ENCODE results near the gene IFITM5.
"Not testable (repeated sequence)": the region's sequence is repeated elsewhere in the genome, so short reads cannot be mapped to it uniquely, and the experiment has no call there.

IFITM5 gene

DNA sequence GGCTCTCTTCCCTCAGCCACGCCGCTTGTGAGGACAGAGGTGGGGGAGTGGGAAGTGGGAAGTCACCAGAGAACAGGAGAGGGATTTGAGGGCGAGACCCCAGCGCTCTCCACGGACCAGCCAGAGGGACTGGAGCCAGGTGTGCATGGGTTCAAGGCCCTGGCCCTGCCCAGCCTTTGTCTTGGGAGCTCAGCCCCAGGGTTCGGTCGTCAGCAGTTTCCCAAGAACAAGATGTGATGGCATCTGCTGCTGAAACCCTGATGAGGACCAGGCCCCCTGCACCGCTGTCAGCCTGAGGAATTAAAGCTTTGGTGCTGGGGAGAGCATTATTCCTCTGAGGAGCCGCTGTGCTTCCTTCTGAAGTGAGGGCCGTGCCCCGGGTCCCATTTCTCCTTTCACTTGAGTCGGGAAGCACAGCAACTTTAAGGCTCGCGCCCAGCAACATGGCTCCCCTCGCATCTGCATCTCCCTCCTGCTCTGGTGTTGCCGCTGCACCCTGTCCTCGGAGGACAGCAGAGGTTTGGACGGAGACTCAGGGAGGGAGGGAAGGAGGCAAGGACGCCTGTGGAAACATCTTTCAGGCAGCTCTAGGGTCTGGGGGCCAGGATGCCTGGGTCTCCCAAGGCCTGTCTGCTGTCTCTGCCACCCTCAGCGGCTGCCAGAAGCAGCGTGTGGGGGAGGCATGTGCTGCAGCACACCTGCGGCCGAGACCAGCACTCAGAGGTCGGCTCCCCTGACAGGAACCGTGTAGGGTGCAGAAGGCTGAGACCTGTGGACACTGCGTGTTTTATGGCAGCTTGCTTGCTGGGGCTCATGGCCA is 3.8 kb downstream of the IFITM5 start:
- no peak for DNase-seq (ENCODE audit: low spot score)

DNA sequence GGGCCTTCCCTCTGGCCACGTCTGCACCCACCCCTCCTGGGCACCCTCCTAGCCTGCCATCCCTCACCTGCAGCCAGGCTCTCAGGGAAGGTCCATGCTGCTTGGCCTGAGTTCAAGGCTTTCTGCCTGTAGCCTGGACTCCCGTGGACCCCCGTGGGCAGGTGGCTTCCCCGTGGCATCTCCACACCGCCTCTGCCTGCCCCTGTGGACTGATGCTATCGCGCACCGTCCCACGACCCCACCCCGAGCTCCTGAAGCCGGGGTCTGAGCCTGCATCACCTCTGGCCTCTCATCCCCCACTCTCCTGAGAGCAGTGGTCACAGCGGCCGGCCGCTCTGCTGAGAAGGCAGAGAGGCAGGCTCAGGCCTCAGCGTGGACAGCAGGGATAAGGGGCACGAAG is 4.5 kb downstream of the IFITM5 start:
- no peak for DNase-seq (ENCODE audit: low spot score)

DNA sequence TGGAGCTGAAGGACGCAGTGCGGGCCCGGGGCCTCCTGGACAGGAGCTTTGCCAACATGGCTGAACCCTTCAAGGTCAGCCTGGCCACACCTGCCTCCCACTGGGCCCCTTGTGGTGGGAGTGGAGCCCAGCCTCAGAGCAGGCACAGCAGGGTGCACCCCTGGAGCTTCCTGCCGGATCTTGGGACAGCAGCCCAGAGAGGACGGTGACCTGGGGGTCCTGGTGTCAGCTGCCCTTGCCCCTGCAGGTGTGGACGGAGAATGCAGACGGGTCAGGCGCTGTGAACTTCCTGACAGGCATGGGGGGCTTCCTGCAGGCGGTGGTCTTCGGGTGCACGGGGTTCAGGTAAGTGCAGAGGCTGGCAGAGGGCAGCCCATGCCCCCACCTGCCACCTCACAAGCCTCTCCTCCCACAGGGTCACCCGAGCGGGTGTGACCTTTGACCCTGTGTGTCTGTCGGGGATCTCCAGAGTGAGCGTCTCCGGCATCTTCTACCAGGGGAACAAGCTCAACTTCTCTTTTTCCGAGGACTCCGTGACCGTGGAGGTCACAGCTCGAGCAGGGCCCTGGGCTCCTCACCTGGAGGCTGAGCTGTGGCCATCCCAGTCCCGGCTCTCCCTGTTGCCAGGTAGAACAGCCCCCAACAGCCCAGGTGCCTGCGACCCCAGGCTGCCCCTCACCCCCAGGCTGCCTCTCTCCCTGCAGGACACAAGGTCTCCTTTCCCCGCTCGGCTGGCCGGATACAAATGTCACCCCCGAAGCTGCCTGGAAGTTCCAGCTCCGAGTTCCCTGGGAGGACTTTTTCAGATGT is 5.3 kb downstream of the IFITM5 start:
- DNase-seq (ENCODE audit: low spot score), result no peak

DNA sequence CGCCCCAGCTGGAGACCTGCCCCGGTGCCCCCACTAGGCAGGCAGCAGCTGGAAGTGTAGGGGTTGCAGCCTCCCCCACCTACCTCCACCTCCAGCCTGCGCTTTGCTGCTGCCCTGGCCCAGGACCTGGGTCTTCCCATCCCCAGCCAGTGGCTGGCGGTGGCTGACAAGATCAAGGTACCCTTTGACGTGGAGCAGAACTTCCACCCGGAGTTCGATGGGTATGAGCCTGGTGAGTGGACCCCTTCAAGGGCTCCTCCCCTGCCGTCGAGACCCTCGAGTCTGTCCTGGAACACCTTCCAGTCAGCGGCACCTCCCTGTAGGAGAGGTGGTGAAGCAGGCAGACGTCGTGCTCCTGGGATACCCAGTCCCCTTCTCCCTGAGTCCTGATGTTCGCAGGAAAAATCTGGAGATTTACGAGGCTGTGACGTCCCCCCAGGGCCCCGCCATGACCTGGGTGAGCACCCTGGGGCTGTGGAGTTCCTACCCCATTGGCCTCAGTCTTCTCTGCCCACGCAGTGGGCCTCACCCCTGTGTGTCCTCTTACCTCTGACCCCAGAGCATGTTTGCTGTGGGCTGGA is 6.0 kb downstream of the IFITM5 start:
- DNase-seq (ENCODE audit: low spot score), result no peak

DNA sequence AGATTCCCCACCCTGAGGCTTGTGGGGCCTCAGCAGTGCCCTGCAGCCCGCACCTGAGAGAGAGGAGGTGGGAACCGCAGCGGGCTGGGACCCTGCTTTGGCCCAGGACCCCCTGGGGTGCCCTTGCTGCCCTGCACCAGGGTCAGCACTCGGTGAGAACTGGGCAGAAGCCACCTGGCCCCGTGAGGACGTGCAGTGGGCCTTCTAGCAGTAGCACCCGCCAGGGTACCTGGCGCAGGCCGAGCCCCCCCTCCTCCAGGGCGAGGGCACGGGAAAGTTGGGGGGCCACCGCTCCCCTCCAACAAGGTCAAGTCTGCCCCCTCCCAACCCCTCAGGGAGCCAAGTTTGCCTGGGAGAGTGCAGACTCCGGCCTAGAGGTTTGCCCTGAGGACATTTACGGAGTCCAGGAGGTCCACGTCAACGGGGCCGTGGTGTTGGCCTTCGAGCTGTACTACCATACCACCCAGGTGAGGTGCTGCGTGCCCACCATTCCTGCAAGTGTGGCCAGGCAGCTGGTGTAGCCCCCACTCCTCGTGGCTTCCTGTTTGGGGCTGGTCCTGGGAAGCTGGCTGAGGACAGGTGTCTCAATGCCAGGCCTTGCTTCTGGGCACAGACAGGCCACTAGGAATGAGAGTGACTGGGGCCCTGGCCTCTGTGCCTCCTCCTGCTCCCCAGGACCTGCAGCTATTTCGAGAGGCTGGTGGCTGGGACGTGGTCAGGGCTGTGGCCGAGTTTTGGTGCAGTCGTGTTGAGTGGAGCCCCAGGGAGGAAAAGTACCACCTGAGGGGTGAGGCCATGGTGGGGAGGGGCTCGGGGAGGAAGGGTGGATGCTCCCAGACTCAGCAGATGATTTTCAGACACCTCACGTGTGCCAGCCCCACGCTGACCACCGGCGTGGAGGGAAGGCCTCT is 6.9 kb downstream of the IFITM5 start:
- DNase-seq (ENCODE audit: low spot score), result no peak

DNA sequence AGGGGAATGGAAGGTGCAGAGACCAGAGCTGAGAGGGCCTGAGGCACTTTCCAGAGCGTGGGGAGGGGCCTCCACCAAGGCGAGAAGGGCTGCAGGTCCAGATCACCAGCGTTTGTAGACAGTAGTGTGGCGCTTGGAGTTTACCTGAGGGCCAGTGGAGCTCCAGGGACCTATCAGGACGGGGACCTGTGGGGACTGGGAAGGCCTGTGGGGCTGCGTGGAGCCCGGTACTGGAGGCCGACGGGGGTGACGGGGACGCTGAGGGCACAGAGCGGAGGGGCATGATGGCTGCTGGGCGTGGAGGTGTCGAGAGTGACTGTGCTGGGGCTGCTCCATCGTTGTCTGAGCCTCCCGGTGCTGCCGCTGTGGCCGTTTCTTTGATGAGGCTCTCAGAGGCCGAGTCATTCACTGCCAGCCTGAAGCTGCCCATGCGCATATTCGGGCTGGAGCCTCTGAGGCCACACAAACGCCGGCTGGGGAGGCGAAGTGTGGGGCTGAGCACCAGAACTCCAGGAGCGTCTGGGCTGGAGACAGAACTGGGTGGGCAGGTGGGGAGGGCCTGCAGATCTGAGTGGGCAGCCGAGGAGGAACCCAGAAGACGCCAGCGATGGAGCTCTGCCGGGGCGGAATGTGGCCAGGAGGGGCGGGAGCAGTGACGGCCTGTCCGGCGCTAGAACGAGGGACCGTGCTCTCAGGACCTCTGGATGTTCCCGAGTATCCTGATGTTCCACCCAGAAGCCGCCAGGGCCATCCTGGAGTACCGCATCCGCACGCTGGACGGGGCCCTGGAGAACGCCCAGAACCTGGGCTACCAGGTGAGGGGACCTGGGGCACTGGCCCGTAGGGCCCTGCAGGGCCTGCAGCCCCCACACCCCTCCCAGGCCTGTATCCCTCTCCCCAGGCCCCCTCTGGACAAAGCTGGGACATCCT is 7.8 kb downstream of the IFITM5 start:
- no peak for DNase-seq (ENCODE audit: low spot score)

DNA sequence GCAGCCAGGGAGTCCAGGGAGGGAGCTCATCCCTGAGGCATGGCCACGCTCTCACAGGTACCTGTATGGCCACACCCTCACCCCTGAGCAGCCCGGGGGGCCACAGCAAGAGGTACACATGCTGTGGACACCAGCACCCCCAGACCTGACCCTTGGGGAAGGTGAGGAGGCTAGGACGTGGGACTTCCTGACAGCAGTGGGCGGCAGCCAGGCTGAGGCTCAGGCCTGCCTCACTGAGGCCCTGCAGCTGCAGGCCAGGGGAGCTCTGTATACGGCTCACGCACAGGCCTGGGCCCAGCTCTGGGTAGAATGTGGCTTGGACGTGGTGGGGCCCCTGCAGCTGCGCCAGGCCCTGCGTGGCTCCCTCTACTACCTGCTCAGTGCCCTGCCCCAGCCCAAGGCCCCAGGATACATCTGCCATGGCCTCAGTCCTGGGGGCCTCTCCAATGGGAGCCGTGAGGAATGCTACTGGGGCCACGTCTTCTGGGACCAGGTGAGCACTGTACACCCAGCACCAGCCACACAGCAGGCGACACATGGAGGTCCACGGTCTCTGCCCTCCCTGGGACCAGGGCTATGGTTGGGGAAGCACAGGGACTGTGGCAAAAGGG is 8.6 kb downstream of the IFITM5 start:
- DNase-seq (ENCODE audit: low spot score), result no peak

DNA sequence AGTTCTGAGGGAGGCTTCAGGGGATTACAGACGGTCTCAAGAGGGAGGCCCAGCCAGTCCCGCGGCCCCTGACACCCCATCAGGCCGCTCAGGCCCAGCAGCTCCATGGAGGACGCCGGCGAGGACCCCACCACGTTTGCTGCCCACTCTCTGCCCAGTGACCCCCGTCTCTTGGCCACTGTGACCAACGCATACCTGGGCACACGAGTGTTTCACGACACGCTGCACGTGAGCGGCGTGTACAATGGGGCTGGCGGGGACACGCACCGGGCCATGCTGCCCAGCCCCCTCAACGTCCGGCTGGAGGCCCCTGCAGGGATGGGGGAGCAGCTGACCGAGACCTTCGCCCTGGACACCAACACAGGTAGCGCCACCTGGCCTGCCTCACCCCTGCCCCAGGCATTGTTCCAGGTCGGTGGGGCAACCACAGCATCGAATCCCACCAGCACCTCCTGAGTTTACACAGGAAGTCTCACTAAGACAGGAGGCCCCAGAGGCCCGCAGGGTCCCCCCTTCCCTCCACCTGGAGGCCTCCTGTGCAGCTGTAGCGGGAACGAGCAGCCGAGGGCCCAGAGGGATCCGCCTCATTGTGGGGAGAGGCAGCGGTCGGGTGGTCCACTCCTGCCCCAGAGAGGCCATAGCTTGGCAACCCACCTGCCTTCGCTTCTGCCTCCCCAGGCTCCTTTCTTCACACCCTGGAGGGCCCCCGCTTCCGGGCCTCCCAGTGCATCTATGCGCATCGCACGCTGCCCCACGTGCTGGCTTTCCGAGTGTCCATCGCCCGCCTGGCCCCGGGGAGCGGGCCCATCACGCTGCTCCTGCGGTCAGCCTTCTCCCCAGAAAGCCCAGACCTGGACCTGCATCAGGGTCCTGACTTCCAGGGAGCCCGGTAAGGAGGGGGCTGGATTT is 9.4 kb downstream of the IFITM5 start:
- no peak for DNase-seq (ENCODE audit: low spot score)

DNA sequence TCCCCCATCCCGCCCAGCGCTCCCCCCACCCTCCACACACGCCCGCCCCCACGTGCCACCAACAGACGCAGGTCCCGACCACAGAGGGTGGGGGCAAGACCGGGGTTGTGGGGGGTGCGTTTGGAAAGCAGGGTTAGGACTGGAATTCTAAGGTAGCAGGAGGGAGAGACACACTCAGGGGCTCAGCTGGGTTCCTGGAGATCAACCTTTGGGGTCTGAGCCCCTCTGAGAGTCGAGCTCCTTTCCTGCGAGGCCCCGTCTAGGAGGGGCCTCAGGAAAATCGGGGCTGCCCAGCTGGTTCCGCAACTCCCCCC is 10.0 kb downstream of the IFITM5 start:
- DNase-seq (ENCODE audit: low spot score), result no peak

DNA sequence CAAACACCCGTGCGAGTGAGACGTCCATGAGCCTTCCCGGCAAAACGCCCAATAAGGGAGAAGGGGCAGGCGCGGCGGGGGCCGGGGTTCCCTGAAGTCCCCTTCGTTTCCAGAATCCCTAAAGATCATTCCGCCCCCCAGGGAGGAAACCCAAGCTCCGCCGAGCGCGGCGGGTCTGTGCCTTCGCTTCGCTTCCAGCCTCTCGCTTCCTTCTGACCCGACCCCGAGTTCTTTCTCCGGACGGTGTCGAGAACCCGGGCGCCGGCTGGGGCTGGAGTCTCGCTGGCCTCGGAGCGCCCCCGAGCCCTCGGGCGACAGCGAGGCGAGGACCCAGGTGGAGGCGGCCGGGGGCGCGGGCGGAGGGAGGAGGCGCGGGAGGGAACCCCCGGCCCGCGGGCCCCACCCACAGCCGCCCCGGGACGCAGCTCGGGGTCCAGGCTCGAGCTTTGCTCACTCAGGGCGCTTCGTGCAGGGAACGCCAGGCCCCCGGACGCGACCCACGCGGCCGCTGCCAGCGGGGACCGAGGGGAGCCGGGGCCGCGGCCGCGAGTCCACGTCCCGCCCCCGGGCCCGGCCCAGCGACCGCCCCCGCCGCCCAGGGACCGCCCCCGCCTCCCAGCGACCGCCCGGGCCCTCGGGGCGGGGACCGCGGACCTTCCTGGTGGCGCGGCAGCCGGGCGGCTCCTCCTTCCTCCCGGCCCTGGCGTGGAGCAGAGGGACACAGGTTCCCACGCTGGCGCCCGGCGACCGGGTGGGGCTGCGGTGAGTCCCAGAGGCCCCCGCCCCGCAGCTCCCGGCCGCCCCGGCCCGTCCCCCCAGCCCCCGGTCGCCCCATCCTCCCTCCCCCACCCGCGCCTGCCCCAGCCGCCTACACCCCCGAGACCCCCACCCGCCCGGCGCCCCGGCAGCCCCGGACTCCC is 10.6 kb downstream of the IFITM5 start, which contains the start of gene PGGHG:
Gene PGGHG, plus strand, starts transcription at position 649 of the 920 bp plus-strand sequence. CDS start 691 bp downstream, outside the sequence.
- no peak for DNase-seq (ENCODE audit: low spot score)

DNA sequence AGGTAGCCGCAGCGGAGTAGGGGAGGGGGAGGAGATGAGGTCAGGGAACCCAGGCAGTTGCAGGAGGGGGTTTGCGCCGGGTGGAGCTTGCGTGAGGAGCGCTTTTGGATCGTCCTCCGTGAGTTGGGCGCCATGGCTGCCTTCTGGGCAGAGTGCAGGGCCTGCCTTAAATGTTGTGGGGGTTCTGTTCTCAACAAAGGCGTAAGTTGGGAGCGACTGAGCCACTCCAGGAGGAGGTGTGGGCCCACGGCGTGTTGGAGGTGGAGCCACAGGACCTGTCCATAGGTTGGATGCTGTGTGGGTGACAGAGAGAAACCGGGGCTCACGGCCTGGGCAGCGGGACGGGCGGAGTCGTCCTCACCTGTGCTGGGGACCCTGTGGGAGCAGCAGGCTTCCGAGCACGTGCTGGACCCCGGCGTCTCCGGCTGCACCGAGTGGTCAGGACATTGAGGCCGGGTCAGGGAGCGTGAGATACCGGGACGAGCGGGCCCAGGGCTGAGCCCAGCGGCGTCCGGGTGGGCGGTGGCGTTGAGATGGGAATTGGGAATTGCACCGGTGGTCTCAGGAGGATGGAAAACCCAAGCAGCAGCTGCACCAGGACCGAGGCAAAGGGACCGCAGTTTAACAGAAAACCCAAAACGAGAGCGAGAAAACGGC is 11.4 kb downstream of the IFITM5 start:
- DNase-seq (ENCODE audit: low spot score), result no peak

DNA sequence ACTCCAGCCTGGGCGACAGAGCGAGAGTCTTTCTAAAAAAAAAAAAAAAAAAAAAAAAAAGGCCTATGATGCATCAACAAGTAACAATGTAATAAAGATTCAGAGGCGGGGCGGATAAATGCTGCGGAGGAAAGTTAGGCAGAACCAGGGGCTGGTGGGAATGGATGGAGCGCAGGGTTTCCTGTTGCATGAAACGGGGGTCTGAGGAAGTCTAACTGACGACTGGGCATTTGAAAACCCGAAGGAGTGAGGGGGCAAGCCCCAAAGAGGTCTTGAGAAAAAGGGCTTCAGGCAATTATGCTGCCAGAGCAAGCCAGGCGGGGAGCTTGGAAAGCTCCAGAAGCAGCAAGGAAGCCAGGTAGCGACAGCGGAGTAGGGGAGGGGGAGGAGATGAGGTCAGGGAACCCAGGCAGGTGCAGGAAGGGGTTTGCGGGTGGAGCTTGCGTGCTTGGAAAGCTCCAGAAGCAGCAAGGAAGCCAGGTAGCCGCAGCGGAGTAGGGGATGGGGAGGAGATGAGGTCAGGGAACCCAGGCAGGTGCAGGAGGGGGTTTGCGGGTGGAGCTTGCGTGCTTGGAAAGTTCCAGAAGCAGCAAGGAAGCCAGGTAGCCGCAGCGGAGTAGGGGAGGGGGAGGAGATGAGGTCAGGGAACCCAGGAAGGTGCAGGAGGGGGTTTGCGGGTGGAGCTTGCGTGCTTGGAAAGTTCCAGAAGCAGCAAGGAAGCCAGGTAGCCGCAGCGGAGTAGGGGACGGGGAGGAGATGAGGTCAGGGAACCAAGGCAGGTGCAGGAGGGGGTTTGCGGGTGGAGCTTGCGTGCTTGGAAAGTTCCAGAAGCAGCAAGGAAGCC is 12.1 kb downstream of the IFITM5 start:
- not testable (repeated sequence) for DNase-seq (ENCODE audit: low spot score)

DNA sequence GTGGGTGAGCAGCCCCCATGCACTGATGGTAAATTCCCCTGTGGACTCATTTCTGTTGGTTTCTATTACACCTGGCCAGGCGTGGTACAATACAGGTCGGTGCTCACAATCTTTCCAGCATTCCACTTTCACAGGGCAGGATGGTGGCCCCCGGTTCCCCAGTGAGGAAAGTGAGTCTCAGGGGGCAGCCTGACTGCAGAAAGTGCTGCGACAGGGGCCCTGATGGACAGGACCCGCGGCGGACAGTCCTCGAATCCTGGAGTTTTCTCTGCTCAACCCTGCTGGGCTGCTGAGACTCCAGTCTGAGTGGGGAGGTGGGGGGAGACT is 13.5 kb downstream of the IFITM5 start:
- DNase-seq (ENCODE audit: low spot score), result no peak

DNA sequence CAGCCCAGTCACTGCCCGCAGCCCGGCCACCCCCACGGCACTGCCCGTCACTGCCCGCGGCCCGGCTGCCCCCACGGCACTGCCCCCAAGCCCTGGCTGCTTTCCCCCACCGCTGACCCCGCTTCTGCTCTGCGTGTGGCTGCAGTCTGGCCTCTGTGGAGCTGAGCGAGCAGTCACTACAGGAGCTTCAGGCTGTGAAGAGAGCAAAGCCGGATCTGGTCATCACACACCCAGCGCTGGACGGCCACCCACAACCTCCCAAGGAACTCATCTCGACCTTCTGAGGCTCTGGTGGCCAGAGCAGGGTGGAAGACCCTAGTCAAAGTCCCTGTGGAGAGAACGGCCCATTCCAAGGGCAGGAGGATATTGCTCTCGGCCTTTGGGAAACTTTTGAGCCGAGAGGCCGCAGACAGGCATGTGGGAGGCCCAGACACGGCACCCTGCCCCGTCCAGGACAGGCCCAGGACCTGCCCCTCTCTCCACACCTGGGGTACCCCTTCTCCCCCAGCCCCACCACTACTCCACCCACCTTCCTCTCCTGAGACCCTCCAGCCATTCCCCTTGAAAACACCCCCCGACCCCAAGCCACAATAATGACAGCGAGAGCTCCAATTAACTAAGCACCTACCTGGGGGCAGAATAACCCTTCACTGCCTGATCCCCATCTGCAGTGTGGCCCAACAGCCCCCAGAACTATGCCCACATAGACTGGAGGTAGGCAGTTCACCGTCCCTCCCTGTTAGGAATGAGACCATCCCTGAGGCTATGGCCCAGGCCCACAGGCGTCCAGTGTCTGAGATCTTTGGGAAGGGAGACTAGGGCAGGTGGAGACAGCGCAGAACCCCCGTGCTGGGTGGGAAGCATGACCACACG is 14.1 kb downstream of the IFITM5 start:
- no peak for DNase-seq (ENCODE audit: low spot score)

DNA sequence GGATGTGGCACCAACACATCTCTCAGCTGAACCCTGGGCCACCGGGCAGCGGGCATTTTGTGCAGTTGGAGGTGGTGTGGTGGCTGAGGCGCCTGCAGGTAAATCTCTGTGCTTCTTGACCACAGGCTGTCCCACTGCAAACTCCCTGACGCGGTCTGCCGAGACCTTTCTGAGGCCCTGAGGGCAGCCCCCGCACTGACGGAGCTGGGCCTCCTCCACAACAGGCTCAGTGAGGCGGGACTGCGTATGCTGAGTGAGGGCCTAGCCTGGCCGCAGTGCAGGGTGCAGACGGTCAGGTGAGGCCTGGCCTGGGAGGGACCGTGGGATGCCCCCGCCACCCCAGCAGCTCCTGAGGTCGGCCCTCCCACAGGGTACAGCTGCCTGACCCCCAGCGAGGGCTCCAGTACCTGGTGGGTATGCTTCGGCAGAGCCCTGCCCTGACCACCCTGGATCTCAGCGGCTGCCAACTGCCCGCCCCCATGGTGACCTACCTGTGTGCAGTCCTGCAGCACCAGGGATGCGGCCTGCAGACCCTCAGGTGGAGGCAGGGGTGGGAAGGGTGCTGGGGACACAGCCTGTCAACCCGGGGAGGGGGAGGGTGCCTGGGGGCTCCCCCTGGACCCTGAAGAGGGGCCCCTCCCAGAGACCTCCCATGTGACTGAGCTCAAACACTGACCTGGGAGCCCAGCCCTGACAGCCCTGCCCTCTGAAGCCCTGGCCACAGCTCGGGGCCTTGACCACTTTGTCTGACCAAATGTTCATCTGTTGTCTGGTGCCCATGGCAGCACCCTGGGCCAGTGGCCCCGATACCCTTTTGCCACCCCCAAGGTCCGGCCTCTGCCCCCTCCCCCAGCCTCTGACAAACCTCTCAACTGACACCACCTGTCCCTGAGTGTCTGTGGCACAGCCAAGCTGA is 15.0 kb downstream of the IFITM5 start:
- DNase-seq (ENCODE audit: low spot score), result no peak

Data from pons (tissue), 1 donor.